Measurements from ENCODE around the gene FAM25G.
"Not testable (repeated sequence)": the region's sequence is repeated elsewhere in the genome, so short reads cannot be mapped to it uniquely, and the experiment has no call there.

The FAM25G gene

DNA sequence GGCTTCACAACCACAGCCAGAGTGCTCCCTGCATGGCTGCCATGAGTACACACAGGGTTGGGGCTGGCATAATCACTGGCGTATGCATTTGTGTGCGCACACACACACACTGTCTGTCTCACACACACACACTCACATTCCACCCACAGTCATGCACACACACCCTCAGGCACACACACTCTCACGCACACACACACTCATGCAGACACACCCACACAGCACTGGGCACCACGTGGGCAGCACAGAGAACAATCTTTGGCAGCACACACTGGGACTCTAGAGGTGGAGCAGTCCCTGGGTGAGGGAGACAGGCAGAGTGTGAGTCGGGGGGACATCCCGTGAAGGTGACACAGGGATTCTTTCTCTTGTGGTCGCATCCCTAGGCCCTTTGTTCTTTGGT, 18.0 kb downstream of the FAM25G start:
- H2AFZ ChIP-seq (ENCODE audit: low read length); H3K27ac ChIP-seq (ENCODE audit: low read depth, low read length, poor library complexity, severe bottlenecking); H3K27me3 ChIP-seq (ENCODE audit: insufficient read depth, low read length); H3K9me3 ChIP-seq (ENCODE audit: low read length); H3F3A ChIP-seq (ENCODE audit: insufficient read depth, low read length); H3K9me2 ChIP-seq (ENCODE audit: low read depth, low read length); H4K20me1 ChIP-seq (ENCODE audit: insufficient read depth, low read length); H3K36me3 ChIP-seq (ENCODE audit: insufficient read depth, low read length); H3K4me3 ChIP-seq (ENCODE audit: low read depth, low read length, poor library complexity, severe bottlenecking); H3K79me2 ChIP-seq (ENCODE audit: insufficient read depth, low read length); H3K4me2 ChIP-seq (ENCODE audit: low read length); H3K4me1 ChIP-seq (ENCODE audit: insufficient read depth, low read length, severe bottlenecking); H3K9ac ChIP-seq (ENCODE audit: low read length): not testable (repeated sequence)

DNA sequence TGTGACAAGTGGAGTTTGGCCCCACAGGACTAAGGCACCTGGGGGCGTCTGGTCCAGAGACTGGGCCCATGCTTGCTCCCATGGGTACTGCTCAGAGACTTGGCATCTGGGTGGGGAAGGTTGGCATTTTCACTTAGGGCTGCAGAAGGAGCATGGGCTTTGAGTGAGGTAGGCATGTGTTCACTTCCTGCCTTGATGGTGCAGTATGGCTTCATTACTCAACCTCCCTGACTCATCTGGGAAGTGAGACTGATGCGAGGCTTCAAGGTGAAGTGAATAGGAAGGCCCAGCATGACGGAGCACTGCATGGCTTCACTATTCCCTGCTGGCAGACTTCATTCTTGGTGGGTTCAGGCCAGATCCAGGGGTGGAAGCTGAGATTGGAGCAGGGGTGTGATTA, 18.9 kb downstream of the FAM25G start:
- not testable (repeated sequence) for H3K9ac ChIP-seq (ENCODE audit: low read length); H2AFZ ChIP-seq (ENCODE audit: low read length); H3K4me2 ChIP-seq (ENCODE audit: low read length); H3K36me3 ChIP-seq (ENCODE audit: insufficient read depth, low read length); H3K4me1 ChIP-seq (ENCODE audit: insufficient read depth, low read length, severe bottlenecking); H3K9me2 ChIP-seq (ENCODE audit: low read depth, low read length); H3K27ac ChIP-seq (ENCODE audit: low read depth, low read length, poor library complexity, severe bottlenecking); H3K9me3 ChIP-seq (ENCODE audit: low read length); H3F3A ChIP-seq (ENCODE audit: insufficient read depth, low read length); H3K27me3 ChIP-seq (ENCODE audit: insufficient read depth, low read length); H4K20me1 ChIP-seq (ENCODE audit: insufficient read depth, low read length); H3K4me3 ChIP-seq (ENCODE audit: low read depth, low read length, poor library complexity, severe bottlenecking); H3K79me2 ChIP-seq (ENCODE audit: insufficient read depth, low read length)

DNA sequence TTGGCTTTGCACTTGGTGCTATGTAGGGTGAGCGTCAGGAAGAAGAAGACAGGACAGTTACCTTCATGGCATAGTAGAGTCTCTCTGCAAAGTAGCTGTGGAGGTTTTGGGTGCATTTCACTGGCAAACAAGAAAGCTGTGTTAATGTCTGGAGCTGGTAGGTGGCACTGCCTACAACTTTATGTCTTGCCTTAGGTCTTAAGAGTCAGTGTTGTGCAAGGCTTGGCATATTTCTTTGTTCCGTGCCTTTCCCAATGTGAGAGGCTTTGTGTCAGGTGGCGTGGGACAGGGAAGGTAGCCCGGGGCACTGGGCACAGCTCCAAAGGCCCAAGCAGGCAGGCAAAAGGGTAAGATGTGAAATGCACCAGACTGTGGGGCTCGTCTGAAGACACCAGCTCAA, 19.4 kb downstream of the FAM25G start:
- not testable (repeated sequence) for H3K27ac ChIP-seq (ENCODE audit: low read depth, low read length, poor library complexity, severe bottlenecking); H3K9ac ChIP-seq (ENCODE audit: low read length); H3F3A ChIP-seq (ENCODE audit: insufficient read depth, low read length); H3K4me2 ChIP-seq (ENCODE audit: low read length); H3K36me3 ChIP-seq (ENCODE audit: insufficient read depth, low read length); H3K4me1 ChIP-seq (ENCODE audit: insufficient read depth, low read length, severe bottlenecking); H3K9me2 ChIP-seq (ENCODE audit: low read depth, low read length); H3K9me3 ChIP-seq (ENCODE audit: low read length); H2AFZ ChIP-seq (ENCODE audit: low read length); H4K20me1 ChIP-seq (ENCODE audit: insufficient read depth, low read length); H3K27me3 ChIP-seq (ENCODE audit: insufficient read depth, low read length); H3K4me3 ChIP-seq (ENCODE audit: low read depth, low read length, poor library complexity, severe bottlenecking); H3K79me2 ChIP-seq (ENCODE audit: insufficient read depth, low read length)

DNA sequence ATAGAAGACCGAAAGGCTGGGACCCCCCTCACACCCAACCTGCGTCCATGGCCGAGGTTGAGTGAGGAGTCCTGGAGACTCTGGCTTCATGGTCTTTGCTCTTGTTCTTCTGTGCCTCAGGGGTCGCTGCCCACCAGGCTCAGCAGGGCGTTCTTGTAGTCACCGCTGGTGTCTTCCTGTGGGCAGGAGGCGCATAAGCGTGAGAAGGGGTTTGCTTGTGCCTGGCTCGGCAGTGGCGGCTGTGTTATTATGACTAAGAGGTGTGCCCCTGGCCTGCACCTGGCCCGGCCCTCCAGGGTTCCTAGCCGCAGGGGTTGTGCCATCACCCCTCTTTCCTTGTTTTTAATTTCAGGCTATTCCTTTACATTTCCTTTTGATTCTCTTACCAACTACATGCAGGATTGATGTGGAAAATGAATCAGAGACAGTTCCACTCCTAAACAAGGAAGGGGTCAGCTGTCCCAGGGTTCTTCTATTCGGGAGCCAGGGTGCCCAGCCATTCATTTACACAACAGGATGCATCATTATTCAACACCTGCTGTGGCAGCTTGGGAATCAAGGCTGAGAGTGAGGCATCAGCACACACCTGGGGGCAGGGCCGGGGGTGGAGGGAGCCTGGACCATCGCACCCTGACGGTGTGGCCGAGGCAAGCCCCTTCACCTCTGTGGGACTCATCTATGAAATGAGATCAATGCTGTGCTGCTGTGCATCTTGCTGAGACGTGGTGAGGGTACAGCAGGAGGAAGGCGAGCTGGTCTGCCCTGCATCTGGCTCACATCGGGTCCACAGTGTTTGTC, 22.6 kb downstream of the FAM25G start:
- H3K27me3 ChIP-seq (ENCODE audit: insufficient read depth, low read length); H3K36me3 ChIP-seq (ENCODE audit: insufficient read depth, low read length); H3K79me2 ChIP-seq (ENCODE audit: insufficient read depth, low read length); H3K4me3 ChIP-seq (ENCODE audit: low read depth, low read length, poor library complexity, severe bottlenecking); H3K9ac ChIP-seq (ENCODE audit: low read length); H3K4me2 ChIP-seq (ENCODE audit: low read length); H3K27ac ChIP-seq (ENCODE audit: low read depth, low read length, poor library complexity, severe bottlenecking); H3K4me1 ChIP-seq (ENCODE audit: insufficient read depth, low read length, severe bottlenecking); H3K9me3 ChIP-seq (ENCODE audit: low read length); H3F3A ChIP-seq (ENCODE audit: insufficient read depth, low read length); H3K9me2 ChIP-seq (ENCODE audit: low read depth, low read length); H2AFZ ChIP-seq (ENCODE audit: low read length); H4K20me1 ChIP-seq (ENCODE audit: insufficient read depth, low read length): not testable (repeated sequence)

DNA sequence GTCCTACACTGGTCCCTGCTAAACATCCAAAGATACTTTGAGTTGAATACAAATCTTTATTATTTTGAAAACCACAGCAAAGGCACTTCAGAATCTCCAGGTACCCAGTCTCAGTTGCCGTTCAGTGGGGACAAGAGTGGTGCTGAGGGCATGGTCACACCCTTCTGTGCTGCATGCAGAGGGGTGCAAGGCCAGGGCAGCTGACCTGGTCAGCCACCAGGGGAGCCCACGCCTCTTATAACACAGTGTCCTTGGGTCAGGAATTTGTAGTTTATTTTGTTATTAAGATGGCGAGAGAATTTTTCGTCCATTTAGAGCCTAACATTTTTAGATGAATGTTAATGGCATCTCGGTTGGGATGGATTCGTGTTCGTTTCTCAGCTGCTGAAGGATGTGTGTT, 23.5 kb downstream of the FAM25G start:
- not testable (repeated sequence) for H3K9me3 ChIP-seq (ENCODE audit: low read length); H3K79me2 ChIP-seq (ENCODE audit: insufficient read depth, low read length); H3F3A ChIP-seq (ENCODE audit: insufficient read depth, low read length); H3K4me1 ChIP-seq (ENCODE audit: insufficient read depth, low read length, severe bottlenecking); H3K4me2 ChIP-seq (ENCODE audit: low read length); H3K27me3 ChIP-seq (ENCODE audit: insufficient read depth, low read length); H4K20me1 ChIP-seq (ENCODE audit: insufficient read depth, low read length); H2AFZ ChIP-seq (ENCODE audit: low read length); H3K9ac ChIP-seq (ENCODE audit: low read length); H3K36me3 ChIP-seq (ENCODE audit: insufficient read depth, low read length); H3K4me3 ChIP-seq (ENCODE audit: low read depth, low read length, poor library complexity, severe bottlenecking); H3K9me2 ChIP-seq (ENCODE audit: low read depth, low read length); H3K27ac ChIP-seq (ENCODE audit: low read depth, low read length, poor library complexity, severe bottlenecking)

DNA sequence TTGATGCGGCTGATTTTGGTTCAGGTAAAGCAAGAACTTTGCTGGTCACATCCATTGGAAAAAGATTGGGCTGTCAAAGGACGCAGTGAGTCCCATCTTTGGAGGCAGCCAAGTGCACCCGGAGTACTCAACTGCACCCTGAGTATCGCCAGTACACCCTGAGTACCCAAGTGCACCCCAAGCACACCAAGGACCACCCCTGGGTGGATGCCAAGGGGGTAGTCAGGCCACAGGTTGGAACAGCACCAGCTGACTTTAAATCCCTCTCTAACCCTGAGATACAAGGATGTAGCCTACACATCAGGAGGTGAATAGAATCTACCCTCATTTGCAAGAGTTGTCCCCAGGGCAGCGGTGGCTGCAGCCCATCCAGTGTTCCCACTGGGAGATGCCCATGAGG, 24.0 kb downstream of the FAM25G start:
- not testable (repeated sequence) for H3K9ac ChIP-seq (ENCODE audit: low read length); H3K9me2 ChIP-seq (ENCODE audit: low read depth, low read length); H3K27ac ChIP-seq (ENCODE audit: low read depth, low read length, poor library complexity, severe bottlenecking); H3K9me3 ChIP-seq (ENCODE audit: low read length); H3F3A ChIP-seq (ENCODE audit: insufficient read depth, low read length); H4K20me1 ChIP-seq (ENCODE audit: insufficient read depth, low read length); H3K79me2 ChIP-seq (ENCODE audit: insufficient read depth, low read length); H2AFZ ChIP-seq (ENCODE audit: low read length); H3K4me1 ChIP-seq (ENCODE audit: insufficient read depth, low read length, severe bottlenecking); H3K36me3 ChIP-seq (ENCODE audit: insufficient read depth, low read length); H3K4me3 ChIP-seq (ENCODE audit: low read depth, low read length, poor library complexity, severe bottlenecking); H3K27me3 ChIP-seq (ENCODE audit: insufficient read depth, low read length); H3K4me2 ChIP-seq (ENCODE audit: low read length)

DNA sequence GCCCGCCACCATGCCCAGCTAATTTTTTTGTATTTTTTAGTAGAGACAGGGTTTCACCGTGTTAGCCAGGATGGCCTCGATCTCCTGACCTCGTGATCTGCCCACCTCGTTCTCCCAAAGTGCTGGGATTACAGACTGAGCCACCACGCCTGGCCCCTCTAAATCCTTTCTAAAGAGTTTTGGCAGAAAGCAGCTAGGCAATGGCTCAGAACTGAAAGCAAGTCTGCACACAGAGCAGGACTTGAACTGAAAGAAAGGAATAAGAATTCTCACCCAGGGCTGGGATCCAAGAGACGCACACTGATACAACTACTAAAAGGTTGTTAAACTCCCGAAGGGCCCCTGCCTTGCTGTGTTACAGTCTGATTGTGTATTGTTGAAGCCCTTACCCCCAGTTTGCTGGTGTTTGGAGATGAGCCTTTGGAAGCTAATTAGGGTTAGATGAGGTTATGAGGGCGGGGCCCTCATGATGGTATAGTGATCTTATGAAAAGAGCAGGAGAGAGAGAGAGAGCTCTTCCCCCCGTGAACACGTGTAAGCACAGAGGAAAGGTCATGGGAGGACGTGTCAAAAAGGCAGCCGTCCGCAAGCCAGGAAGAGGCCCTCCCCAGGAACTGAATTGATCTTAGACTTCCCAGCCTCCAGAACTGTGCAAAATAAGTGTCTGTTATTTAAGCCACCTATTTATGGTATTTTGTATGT, 26.1 kb downstream of the FAM25G start:
- not testable (repeated sequence) for H3K27ac ChIP-seq (ENCODE audit: low read depth, low read length, poor library complexity, severe bottlenecking); H3K27me3 ChIP-seq (ENCODE audit: insufficient read depth, low read length); H3F3A ChIP-seq (ENCODE audit: insufficient read depth, low read length); H3K4me3 ChIP-seq (ENCODE audit: low read depth, low read length, poor library complexity, severe bottlenecking); H2AFZ ChIP-seq (ENCODE audit: low read length); H3K4me2 ChIP-seq (ENCODE audit: low read length); H3K9ac ChIP-seq (ENCODE audit: low read length); H3K9me2 ChIP-seq (ENCODE audit: low read depth, low read length); H3K36me3 ChIP-seq (ENCODE audit: insufficient read depth, low read length); H3K79me2 ChIP-seq (ENCODE audit: insufficient read depth, low read length); H3K9me3 ChIP-seq (ENCODE audit: low read length); H4K20me1 ChIP-seq (ENCODE audit: insufficient read depth, low read length); H3K4me1 ChIP-seq (ENCODE audit: insufficient read depth, low read length, severe bottlenecking)
